NCI-H2081 (cell line): Measurements from ENCODE around the gene DNTT.
A peak's percentile ranks its signal among the peaks of the same experiment; 100 is the strongest.

Source experiments
- DNase-seq, 2 experiments: peaks; one replicate each; lab custom pipeline; 2025; lab: John Stamatoyannopoulos, UW

The DNTT gene

DNA sequence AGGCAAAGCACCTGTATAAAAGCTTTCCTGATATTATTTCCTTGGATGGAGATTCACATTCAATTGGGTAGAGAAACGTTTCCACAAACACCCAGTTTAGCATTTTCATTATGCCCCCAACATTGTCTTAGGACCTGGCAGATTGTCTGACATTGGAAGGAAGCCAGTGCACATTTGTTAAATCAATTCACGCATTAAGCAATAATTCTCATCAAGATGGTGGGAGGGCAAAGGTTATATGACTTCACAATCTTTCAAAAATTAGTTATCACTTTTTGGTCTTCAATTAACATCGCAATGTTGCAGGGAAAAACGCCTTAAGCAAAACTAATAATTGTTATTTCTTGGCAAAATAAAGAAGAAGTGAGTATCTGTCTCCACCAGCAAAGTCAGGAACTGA is 38.2 kb downstream of the DNTT start:
- DNase-seq: no peak

- DNase-seq: no peak
Observed at GRCh38 chr10:96344178-96344577, 39.9 kb downstream of the DNTT start.

DNA sequence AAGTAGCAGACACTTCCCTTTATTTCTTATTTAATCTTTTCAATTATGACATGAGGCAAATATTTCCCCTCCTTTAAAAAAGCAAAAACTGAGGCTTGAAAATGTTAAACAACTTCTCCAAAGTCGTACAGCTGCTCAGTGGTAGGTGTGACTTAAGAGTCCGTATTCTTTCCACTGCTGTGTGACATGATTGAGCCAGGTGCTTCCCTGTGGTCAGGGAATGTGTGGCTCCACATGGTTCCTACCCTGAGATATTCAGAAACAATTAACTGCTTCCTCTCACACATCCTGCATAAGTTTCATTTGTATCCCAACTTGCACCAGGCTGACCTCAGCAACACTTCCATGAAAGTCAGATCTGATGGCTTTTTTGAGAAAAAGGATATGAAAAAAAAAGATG is 41.0 kb downstream of the DNTT start:
- no peak for DNase-seq

DNA sequence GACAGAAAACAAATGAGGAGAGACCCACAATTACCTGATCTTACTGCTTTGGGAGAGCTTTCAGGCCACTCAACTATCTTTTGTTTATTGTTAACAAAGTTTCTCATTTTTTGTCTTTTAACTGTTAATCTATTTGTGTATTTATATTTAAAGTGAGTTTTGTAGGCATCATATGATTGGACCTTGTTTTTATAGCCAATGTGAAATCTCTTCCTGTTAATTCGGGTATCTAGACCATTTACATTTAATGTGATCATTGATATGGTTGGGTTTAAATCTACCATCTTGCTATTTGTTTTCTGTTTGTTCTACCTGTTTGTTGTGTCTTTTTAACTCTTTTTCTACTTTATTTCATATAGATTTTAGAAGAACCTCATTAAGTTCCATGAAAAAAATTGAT is 42.1 kb downstream of the DNTT start:
- DNase-seq: no peak

GRCh38 chr10:96352027-96352426 is 47.8 kb downstream of the DNTT start:
- DNase-seq: no peak

DNA sequence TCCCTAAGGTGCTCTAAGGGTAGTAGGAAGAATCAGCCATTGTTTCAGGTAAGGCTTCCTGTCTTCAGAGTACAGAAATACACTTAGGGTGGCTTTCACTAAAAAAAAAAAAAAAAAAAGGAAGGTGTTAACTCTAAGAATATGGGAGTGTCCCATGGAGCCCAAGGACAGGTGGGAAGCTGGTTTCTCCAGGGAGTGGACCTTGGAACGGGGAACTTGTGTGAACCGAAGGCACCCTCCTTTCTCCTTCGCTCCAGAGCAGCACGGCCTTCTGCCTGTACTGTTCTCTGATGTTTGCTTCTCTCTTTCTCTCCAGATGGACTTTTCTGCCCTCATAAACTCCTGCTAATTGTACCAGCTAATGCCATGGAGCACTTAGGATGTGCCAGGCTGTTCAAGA is 48.3 kb downstream of the DNTT start:
- DNase-seq: no peak

DNA sequence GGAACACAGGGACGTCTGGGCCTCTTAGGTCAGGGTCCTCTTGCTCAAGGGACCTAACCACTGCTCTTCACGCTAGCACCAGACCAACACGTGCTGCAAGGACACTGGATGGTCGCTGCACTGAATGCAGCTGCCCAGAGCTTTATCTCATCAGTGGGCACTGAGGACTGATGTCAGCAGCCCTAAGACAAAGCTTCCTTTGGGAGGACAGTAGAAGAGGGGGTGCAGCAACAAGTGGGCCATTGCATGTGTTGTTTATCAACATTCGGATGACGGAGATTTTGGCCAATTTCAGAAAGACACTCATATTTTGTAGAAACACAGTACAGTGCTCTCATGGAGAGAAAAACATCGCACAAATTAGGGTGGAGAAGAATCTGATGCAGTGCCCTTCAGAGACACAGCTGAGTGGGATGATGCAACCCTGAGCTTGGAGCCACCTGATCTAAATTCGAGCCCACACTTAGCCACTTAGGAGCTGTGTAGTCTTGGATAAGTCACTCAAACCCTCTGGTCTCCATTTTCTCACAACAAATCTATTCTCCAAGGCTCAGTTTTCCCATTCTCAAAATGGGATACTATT is 52.9 kb downstream of the DNTT start:
- no peak for DNase-seq

DNA sequence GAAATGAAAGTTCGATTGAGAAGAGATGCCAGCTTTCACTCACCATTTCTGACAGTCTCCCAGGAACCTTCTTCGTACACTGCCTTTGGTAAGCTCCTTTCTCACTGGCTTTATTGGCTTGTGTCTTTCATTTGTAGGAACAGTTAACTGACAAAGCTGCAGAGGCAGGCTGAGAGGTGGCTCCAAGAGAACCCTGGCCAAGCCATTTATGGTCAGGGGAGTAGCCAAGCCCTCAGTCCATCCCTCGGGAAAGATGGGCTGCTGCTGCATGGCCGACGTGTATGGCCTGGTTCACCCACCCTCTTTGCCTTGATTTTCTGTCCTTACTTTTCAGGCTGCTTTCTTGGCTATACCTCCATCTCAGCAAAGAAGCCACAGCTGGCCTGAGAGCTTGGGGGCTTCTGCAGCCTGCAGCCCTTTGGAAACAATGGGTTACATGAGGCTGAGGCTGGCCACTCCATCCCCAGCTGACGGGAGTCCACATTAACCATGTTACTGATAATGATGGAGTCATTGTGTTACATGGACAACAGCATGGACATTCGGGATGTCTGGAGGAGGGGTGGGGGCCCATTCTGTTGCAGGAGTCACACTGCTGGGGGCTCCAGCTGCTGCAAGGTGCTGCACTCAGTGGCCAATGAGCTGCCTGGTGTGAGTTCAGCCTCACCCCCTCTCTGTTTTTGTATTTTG is 54.8 kb downstream of the DNTT start, which contains the start of gene OPALIN:
Gene OPALIN (minus strand): TSS at position 152 of the 690 bp plus-strand sequence. CDS start 106 bp downstream, at position 46.
- no peak for DNase-seq

DNA sequence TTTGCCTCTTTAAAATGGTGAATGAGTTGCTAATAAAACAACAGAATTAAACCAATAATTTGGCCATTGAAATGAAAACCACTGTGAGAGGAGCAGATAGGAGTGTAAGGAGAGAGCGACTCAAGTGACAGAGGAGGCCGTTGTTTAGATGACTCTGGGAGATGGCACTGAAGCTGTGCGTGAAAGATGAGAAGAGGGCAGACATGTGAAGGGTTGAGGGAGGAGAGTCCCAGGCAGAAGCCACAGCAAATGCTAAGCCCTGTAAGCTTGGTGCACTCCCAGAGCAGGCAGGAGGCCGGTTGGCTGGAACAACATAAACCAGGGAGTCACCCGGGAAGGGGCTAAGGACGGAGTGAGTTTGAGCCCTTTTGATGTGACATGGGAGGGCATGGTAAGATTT is 55.4 kb downstream of the DNTT start:
- DNase-seq: no peak

DNA sequence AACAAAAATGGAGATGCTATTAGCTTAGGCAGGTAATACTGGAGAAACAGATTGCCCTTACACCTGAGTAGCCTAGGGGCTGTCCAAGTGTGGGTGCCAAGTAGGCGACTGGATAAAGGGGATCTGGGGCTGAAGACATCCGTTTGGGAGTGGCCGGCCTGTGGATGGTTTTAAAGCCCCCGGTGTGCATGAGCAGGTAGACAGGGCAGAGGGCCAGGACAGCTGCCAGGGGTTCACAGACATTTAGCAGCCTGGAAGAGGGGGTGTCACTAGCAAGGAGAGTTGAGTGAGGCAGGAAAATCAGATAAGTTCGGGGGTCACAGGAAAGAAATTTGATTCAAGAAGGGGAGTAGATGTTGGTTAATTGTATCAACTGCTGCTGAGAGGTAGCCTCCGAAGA is 56.1 kb downstream of the DNTT start:
- DNase-seq: no peak

DNA sequence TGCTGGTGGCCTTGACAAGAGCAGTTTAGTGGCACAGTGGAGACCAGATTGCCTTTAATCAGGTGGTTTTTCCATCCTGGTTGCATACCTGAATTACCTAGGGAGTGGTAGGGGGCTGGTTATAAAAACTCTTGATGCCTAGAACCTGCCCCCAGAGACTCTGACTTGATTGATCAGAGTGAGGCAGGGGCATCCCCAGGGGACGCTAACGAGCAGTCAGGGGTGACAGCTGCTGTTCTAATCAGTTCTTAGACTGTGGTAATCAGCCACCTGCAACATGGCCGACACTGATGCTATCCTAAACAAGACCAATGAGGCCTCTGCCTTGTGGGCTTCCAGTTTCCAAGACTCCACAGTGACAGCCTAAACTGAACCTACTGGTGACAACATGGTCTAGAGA is 56.5 kb downstream of the DNTT start:
- DNase-seq: no peak

- no peak for DNase-seq
Observed at GRCh38 chr10:96365571-96365970, 61.3 kb downstream of the DNTT start.

DNA sequence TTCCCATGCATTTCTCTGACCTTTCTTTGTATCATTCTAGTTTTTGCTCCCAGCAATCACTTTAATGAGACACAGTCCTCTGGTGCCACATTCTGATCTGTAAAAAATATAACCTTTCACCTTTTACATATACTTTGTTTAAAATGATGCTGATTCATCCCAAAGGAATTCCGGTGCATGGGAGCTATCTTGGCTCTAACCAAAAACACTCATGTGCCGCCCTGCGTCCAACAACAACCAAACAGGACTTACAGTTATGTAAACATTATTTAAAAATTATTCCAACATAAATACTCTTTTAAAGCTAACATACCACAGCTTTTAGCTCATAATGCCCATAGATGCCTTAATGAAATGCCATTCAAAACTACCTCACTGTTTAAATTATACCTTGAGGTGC is 62.3 kb downstream of the DNTT start:
- DNase-seq: no peak

DNA sequence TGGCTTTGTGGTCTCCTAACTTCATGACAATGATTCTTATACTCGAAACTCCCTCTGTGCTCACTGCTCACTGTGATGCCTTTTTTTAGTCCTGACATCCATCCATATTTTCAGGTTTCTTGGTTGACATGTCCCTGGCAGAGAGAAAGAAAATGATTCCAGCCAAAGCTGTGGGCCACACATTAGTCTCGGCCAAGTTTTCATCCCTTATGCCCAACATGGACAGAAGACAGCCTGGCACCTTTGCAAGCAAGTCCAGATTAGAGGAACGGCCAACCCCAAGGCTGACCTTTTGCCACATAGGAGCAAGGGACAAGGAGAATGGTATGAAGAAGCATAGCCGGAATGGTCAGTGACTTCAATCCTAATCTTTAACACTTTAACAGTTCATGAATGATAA is 63.2 kb downstream of the DNTT start:
- DNase-seq: no peak

- DNase-seq: no peak
Observed at GRCh38 chr10:96368971-96369370, 64.7 kb downstream of the DNTT start.

DNA sequence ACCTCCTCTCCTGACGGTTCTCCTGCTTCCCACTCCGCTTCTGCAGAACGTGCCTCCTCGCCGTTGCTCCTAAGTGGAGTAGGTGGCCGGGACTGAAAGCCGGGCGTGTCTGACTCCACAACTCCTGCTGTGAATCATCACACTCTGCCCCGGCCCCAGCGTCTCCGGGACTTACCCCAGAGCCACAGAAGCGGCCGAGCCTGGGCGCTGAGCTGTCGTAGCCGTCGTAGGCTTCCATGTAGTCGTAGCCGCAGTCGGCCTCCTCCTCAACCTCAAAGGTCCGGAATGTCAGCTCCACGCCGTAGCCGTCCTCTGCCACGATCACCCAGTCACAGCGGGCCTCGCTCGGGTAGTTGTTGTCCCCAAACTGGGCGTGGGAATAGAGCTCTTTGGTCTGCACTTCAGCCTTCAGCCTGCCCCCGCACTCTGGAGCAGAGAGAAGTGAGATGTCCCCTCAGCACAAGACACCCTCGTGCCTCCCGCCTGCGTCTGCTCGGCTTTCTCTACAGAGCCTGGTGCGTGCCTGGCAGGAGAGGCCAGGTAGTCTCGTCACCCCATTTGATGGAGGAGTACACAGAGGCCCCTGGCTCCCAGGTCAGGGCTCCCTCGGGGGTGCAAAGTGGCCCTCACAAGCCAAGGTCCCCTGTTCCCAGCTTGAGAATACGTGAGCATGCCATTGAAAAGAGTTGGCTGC is 65.8 kb downstream of the DNTT start:
- DNase-seq: no peak

DNA sequence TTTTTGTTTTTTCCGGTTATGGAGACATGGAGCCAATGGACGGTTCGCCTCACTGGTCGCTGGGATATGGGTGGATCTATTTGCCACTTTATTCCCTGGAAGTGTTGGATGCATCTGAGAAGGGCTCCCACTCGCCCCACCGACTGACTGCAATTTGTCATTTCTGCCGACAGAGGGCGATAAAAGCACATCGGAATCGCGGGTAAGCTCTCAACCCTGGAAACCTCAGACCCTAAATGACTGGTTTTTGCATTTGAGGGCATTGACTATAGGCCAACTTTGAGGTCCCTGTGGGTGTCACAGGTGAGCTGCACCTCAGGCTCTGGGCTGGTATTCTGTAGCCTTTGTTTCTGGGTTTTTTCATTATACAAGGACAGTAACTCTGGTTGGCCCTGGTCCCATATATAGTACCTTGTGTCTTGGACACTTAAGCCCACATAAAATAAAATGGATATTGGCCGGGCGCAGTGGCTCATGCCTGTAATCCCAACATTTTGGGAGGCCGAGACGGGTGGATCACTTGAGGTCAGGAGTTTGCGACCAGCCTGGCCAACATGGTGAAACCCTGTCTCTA is 66.4 kb downstream of the DNTT start:
- DNase-seq: peak; percentile 16 to 18

- DNase-seq: no peak
Observed at GRCh38 chr10:96371356-96371755, 67.1 kb downstream of the DNTT start.

GRCh38 chr10:96374004-96374403 is 69.8 kb downstream of the DNTT start:
- no peak for DNase-seq

DNA sequence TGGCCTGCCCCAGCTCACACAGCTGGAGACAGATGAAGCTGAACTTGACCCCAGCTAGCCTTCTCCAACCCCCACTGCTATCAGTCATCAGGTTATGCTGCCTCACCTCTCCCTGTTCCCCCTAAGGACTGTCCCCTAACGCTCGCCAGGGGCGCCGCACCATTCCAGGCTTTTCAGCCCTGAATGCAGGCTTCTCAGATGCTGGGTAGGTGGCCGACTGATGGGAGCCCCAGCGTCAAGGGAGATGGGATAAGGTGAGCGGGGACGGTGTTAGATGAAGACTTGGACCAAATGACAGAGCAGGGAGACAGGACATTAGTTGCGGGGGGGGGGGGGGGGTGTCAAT is 70.4 kb downstream of the DNTT start:
- DNase-seq: no peak

GRCh38 chr10:96374985-96375830 is 71.0 kb downstream of the DNTT start:
- DNase-seq: peak; percentile 81 to 86

DNA sequence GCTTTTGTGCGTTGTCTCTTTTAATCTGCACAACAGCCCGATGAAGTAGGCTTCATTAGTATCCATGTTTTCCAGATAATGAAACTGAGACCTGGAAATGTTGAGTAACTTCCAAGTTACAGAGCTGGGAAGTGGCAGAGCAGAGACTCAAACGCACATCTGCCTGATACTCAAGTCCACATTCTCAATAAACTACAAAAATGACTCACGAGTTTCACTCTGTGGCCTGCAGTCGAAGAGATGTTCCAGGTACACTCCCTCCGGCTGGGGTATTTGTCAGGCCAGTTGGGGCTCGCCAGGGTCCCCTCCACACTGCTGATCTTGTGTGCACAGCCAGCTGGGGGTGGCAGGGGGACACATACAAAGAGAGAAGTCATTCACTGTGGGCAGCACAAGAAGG is 72.2 kb downstream of the DNTT start:
- DNase-seq: no peak
